GM12875 (cell line): Measurements from ENCODE around the gene WDR5B.
"Not testable (repeated sequence)": the region's sequence is repeated elsewhere in the genome, so short reads cannot be mapped to it uniquely, and the experiment has no call there.

Experiments
- H3K4me3 ChIP-seq: one replicate; pipeline ENCODE4 v1.5.1; 2011; ENCODE audit warnings: low read depth, low read length, control low read depth
- CTCF ChIP-seq: IDR thresholded peaks from 2 replicates; pipeline ENCODE4 v1.5.1; 2011; ENCODE audit warnings: low read depth, mild to moderate bottlenecking, control low read depth, inconsistent platforms, low read length, moderate library complexity, borderline replicate concordance; ENCODE audit not compliant: insufficient read depth

WDR5B gene

DNA sequence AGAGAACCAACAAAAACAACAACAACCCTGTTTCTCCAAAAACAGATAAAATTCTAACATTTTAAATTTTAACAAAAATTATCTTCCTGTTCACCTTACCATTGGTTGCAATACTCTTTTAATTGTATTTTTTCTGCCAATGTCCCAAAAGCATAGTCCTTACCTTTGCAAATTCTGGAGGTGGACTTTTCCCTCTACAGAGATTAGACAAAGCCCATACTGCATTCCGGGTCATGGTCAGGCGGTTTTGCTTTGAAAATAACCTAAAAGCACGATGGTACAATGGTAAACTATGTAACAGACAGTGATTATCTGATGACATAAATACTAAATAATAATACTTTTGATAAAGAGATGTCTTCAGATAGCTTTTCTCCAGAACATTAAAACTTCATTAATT lies 35.5 kb upstream of the WDR5B start:
- TF ChIP-seq CTCF: no peak
- H3K4me3 ChIP-seq: no peak overlapping the region

DNA sequence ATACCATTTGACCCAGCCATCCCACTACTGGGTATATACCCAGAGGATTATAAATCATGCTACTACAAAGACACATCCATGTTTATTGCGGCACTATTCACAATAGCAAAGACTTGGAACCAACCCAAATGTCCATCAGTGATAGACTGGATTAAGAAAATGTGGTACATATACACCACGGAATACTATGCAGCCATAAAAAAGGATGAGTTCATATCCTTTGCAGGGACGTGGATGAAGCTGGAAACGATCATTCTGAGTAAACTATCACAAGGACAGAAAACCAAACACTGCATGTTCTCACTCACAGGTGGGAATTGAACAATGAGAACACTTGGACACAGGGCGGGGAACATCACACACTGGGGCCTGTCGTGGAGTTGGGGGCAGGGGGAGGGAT lies 32.4 kb upstream of the WDR5B start:
- not testable (repeated sequence) for H3K4me3 ChIP-seq

DNA sequence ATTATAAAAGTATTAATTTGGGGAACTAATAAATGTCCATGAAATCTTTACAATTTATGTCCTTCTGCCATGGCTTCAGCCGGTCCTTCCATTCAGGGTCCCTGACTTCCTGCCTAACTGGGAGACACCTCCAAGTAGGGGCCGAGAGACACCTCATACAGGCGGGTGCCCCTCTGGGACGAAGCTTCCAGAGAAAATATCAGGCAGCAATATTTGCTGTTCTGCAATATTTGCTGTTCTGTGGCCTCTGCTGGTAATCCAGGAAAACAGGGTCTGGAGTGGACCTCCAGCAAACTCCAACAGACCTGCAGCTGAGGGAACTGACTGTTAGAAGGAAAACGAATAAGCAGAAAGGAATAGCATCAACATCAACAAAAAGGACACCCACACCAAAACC lies 28.6 kb upstream of the WDR5B start:
- H3K4me3 ChIP-seq: not testable (repeated sequence)

DNA sequence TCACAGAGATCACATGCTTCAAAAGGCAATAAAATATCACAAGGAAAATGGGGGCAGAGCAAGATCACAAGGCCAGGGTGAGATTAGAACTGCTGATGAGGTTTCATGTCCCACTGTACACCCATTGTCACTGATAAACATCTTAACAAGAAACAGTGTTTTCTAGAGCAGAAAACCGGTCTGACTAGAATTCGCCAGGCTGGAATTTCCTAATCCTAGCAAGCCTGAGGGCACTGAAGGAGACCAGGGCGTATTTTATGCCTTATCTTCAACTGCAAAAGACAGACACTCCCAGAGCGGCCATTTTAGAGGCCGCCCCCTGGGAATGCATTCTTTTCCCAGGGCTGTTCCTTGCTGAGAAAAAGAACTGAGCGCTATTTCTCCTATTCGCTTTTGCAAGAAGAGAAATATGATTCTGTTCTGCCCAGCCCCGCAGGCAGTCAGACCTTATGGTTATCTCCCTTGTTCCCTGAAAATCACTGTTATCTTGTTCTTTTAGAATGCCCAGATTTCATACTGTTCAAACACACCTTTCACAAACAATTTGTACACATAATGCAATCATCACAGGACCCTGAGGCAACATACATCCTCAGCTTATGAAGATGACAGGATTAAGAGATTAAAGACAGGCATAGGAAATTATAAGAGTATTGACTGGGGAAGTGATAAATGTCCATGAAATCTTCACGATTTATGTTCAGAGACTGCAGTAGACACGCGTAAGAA lies 28.1 kb upstream of the WDR5B start:
- not testable (repeated sequence) for H3K4me3 ChIP-seq

- no peak for TF ChIP-seq CTCF
- no peak overlapping the region for H3K4me3 ChIP-seq
Measured at GRCh38 chr3:122443090-122443489, 27.2 kb upstream of the WDR5B start.

DNA sequence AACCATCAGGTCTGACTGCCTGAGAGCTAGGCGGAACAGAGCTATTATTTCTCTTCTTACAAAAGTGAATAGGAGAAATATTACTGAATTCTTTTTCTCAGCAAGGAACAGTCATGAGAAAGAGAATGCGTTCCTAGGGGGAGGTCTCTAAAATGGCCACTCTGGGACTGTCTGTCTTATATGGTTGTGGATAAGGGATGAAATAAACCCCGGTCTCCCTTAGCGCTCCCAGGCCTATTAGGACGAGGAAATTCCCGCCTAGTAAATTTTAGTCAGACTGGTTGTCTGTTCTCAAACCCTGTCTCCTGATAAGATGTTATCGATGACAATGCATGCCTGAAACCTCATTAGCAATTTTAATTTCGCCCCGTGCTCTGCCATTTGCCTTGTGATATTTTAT lies 20.1 kb upstream of the WDR5B start:
- no peak for TF ChIP-seq CTCF
- no peak overlapping the region for H3K4me3 ChIP-seq

DNA sequence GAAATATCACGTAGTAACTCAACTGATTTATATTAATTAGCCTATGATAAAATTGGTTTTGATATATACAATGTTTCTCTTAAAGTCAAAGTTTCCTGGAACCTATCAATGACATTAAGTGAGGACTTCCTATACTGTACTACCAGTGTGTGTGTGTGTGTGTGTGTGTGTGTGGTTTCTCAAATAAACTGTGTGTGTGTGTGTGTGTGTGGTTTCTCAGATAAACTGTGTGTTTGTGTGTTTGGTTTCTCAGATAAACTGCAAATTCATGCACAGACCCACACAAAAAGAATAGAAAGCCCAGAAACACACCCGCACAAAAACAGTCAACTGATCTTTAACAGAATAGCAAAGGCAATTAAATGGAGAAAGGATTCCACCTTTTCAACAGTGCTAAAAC lies 14.5 kb upstream of the WDR5B start:
- TF ChIP-seq CTCF: no peak
- no peak overlapping the region for H3K4me3 ChIP-seq

- no peak for TF ChIP-seq CTCF
- H3K4me3 ChIP-seq: no peak overlapping the region
Measured at GRCh38 chr3:122427857-122428471, 12.1 kb upstream of the WDR5B start.

DNA sequence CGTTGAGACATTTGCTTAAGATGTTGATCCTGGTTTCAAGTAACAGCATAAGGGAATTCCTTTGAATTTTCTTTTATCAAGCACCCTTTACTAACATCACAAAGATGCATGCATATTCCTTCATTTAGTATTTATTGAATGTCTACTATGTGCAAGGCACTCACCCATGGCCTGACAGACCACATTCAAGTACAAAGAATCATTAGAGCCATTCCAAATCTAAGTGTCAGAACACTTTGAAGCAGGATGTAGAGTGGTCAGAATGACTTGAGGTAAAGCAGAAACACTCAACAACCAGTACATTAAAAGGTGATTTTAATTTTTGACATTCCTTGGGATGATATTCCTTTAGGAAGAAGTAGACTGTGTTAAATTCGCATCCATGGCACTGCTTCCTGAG lies 6.0 kb upstream of the WDR5B start:
- no peak for TF ChIP-seq CTCF

More for the DNA sequence above, 6.0 kb upstream of the WDR5B start:
- no peak overlapping the region for H3K4me3 ChIP-seq
